Endothelial cell of umbilical vein (primary cell): Measurements from ENCODE around the gene NAA10. TPM values are rescaled to one million over a fixed set of nuclear protein-coding genes. Genes with fewer than 3 reads are reported as not detected.

Experiments used
- BruUV-seq: library from RNA; stranded (reverse); fragments of 400-500 nt; replicated peaks from 2 replicates; lab custom pipeline; 2021; lab: Mats Ljungman, UMichigan
- CTCF ChIA-PET: fragments of 300-600, 350-600 bp; sonication (Branson Sonifier 250); formaldehyde crosslinking; loops from one replicate; lab custom pipeline; 2021; ENCODE audit warnings: antibody characterized with exemption, inconsistent platforms; lab: Charles Lee
- POLR2A ChIA-PET: fragments of 300-600, 350-600 bp; sonication (Branson Sonifier 250); formaldehyde crosslinking; loops from one replicate; lab custom pipeline; 2021; ENCODE audit warnings: antibody characterized with exemption, inconsistent platforms; lab: Charles Lee
- DNase-seq: peaks from one replicate; pipeline ENCODE4 v3.0.0-alpha.2; 2011; ENCODE audit warnings: low read depth, low spot score
- FAIRE-seq: peaks from 2 replicates; lab custom pipeline; 2011; peaks lifted over from hg19 to GRCh38; lab: Jason Lieb, UNC
- H2AFZ ChIP-seq: 2 replicates; pipeline ENCODE4 v1.6.0; 2012; ENCODE audit warnings: low read depth, low read length, control low read depth, inconsistent platforms
- H3K27ac ChIP-seq: 2 replicates; pipeline ENCODE4 v1.5.1; 2011; ENCODE audit warnings: low read depth, mild to moderate bottlenecking, control low read depth, low read length, moderate library complexity; ENCODE audit not compliant: insufficient read depth
- H3K27me3 ChIP-seq, 2 experiments: 2 replicates each; pipeline versions ENCODE4 v1.6.0 to v1.6.1; 2011; ENCODE audit warnings: low read length in 2 of 2, mixed read lengths in 1 of 2; ENCODE audit not compliant: control insufficient read depth in 2 of 2, insufficient read depth in 2 of 2
- H3K36me3 ChIP-seq, 2 experiments: 2 replicates in 1 of 2; 3 replicates in 1 of 2; pipeline ENCODE4 v1.5.1; 2011; ENCODE audit warnings: low read length in 2 of 2, mild to moderate bottlenecking in 1 of 2, moderate library complexity in 1 of 2; ENCODE audit not compliant: control insufficient read depth in 2 of 2, insufficient read depth in 2 of 2; ENCODE audit errors: extremely low read depth in 1 of 2
- H3K4me1 ChIP-seq: 3 replicates; pipeline ENCODE4 v1.5.1; 2011; ENCODE audit warnings: mild to moderate bottlenecking, low read length; ENCODE audit not compliant: control insufficient read depth, insufficient read depth; ENCODE audit errors: extremely low read depth
- H3K4me2 ChIP-seq: 2 replicates; pipeline ENCODE4 v1.6.1; 2011; ENCODE audit warnings: low read length, control low read depth, mixed read lengths; ENCODE audit not compliant: insufficient read depth
- H3K4me3 ChIP-seq, 3 experiments: fragments of 200-600 bp in 1 of 3; sonication (generic), shearing (Covaris generic) in 1 of 3; replicated peaks in 1 of 3; 2 replicates each; pipeline ENCODE4 v1.5.1; 2011 to 2016; ENCODE audit warnings: control low read depth in 3 of 3, low read length in 3 of 3, mild to moderate bottlenecking in 2 of 3, inconsistent platforms in 1 of 3, low read depth in 1 of 3, moderate library complexity in 1 of 3; ENCODE audit not compliant: insufficient read depth in 1 of 3
- H3K79me2 ChIP-seq: 2 replicates; pipeline ENCODE4 v1.6.0; 2012; ENCODE audit warnings: low read length, inconsistent platforms; ENCODE audit not compliant: control insufficient read depth, insufficient read depth
- H3K9ac ChIP-seq: replicated peaks from 2 replicates; pipeline ENCODE3; 2011; ENCODE audit warnings: low read length, control low read depth; ENCODE audit not compliant: insufficient read depth; ENCODE audit errors: extremely low read depth
- H3K9me1 ChIP-seq: replicated peaks from 3 replicates; pipeline ENCODE4 v1.6.0; 2011; ENCODE audit warnings: mild to moderate bottlenecking, low read length; ENCODE audit not compliant: control insufficient read depth, insufficient read depth; ENCODE audit errors: extremely low read depth
- H3K9me3 ChIP-seq: replicated peaks from 2 replicates; pipeline ENCODE4 v1.5.1; 2012; ENCODE audit warnings: low read length, inconsistent platforms; ENCODE audit not compliant: control insufficient read depth, insufficient read depth
- H4K20me1 ChIP-seq: replicated peaks from 2 replicates; pipeline ENCODE3; 2011; ENCODE audit warnings: mild to moderate bottlenecking, low read length; ENCODE audit not compliant: control insufficient read depth, insufficient read depth; ENCODE audit errors: extremely low read depth
- EZH2 ChIP-seq: IDR thresholded peaks from 2 replicates; pipeline ENCODE4 v1.6.1; 2012; ENCODE audit warnings: borderline replicate concordance, low read depth, mild to moderate bottlenecking, moderate library complexity, low read length, inconsistent platforms; ENCODE audit not compliant: severe bottlenecking
- FOS ChIP-seq: IDR thresholded peaks from 2 replicates; pipeline ENCODE4 v1.6.1; 2011; ENCODE audit warnings: mild to moderate bottlenecking, low read length, moderate library complexity, borderline replicate concordance; ENCODE audit not compliant: insufficient read depth
- GATA2 ChIP-seq: IDR thresholded peaks from 2 replicates; pipeline ENCODE4 v1.7.0; 2011; ENCODE audit warnings: low read depth, mild to moderate bottlenecking, moderate library complexity, mixed read lengths, low read length; ENCODE audit not compliant: insufficient read length, insufficient read depth
- JUN ChIP-seq: IDR thresholded peaks from 2 replicates; pipeline ENCODE4 v1.6.1; 2011; ENCODE audit warnings: borderline replicate concordance, low read depth; ENCODE audit not compliant: insufficient read length, insufficient read depth
- MYC ChIP-seq: IDR thresholded peaks from one replicate; pipeline ENCODE4 v1.6.1; 2011; ENCODE audit warnings: mild to moderate bottlenecking, low read depth, low read length
- POLR2A ChIP-seq: IDR thresholded peaks from 2 replicates; pipeline ENCODE4 v1.6.1; 2012; ENCODE audit warnings: low read depth, mild to moderate bottlenecking, control low read depth, low read length
- POLR2AphosphoS5 ChIP-seq: IDR thresholded peaks from 2 replicates; pipeline ENCODE4 v1.6.1; 2012; ENCODE audit warnings: low read depth, mild to moderate bottlenecking, control low read depth, low read length, moderate library complexity; ENCODE audit not compliant: insufficient read depth
- dilution Hi-C: fragments of 300-500 bp; cut with MboI; formaldehyde crosslinking; loops from one replicate; pipeline ENCODE4 v1.15.0; 2019; ENCODE audit warnings: low sequenced_read_pairs; ENCODE audit not compliant: extremely low pct_ligation_motif_present
- intact Hi-C: fragments of 100-400 bp; cut with micrococcal nuclease; formaldehyde crosslinking; loops from one replicate; pipeline ENCODE4 v1.10.0; 2022
- polyA plus RNA-seq, 4 experiments: library from polyadenylated mRNA; depleted of rRNA in 3 of 4; stranded (reverse) in 3 of 4; unstranded in 1 of 4; fragments of >200 nt; gene quantifications; 2 replicates each; pipeline versions ENCODE4 v1.2.1 to v1.2.3, GENCODE V29; 2011 to 2012; ENCODE audit warnings: missing spikeins in 1 of 4
- total RNA-seq: library from RNA; stranded (reverse); gene quantifications from 2 replicates; pipeline ENCODE4 v1.2.3, GENCODE V29; 2021
- TF ChIP-seq, protein P1 (sequence below): IDR thresholded peaks from 2 replicates; pipeline ENCODE4 v1.6.1; 2011; ENCODE audit not compliant: insufficient read depth, insufficient read length
- TF ChIP-seq, protein P2 (sequence below), 2 donors: IDR thresholded peaks; 1 replicate in 1 of 2; 2 replicates in 1 of 2; pipeline ENCODE4 v1.5.1; 2011; ENCODE audit warnings: low read length in 2 of 2, mild to moderate bottlenecking in 2 of 2, moderate library complexity in 2 of 2, control low read depth in 1 of 2, inconsistent platforms in 1 of 2, low read depth in 1 of 2; ENCODE audit not compliant: insufficient read depth in 1 of 2; ENCODE audit errors: extremely low read depth in 1 of 2

The NAA10 gene
- total and polyA plus RNA-seq, 2 donors (not counting 3 experiments of a cell fraction or from before 2014, with no cell fraction given) = 141 to 144 TPM

DNA sequence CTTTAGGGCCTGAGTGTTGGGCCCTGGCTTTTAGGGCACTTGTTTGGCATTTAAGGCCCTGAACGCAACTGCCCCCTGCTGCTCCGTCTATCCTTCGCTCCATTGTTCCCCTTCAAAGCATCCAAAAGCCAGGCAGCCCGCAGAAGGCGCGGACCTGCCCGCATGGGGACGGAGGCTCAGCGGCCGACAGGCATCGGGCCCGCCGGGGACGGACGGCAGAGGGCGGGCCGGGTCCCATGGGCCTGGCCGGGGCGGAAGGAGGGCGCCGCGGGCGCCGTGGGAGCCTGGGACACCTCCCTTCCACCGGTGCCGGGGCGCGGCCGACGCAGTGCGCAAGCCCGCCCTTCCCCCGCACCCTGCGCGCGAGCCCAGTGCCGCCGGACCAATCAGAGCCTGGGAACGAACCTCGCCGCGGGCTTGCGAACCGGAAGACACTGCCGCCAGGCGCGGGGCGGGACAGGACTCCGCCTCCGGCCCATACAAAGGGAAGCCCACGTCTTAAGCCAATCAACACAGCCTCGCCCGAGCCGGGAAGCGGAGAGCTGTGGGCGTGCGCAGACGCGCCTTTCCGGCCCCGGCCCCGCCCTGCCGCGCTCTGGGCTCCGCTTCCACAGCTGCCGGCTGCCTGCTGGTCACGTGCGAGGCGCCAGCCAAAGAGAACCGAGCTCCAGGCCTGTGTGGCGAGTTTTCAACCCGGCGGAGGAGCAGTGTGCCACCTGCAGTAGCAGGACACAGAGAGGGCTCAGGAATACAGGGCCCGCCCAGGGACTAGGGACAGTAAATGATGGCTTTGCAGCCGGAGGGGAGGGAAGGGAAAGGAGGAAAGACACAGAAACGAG is 6.7 kb downstream of the NAA10 start:
- no peaks in the 10 kb centered on the region for H3K9me1 ChIP-seq
- peak overlapping the region in 2 of 3 experiments; percentile 44 to 49 for H3K4me3 ChIP-seq
- peak overlapping the region; percentile 100 for H3K27ac ChIP-seq
- peak overlapping the region; percentile 96 for H3K9ac ChIP-seq
- H3K27me3 ChIP-seq = no peaks in the 10 kb centered on the region
- H3K4me2 ChIP-seq = peak overlapping the region; percentile 77
- peaks cover 0 to 14% of the 10 kb centered on the region in 2 experiments for H3K36me3 ChIP-seq
- dilution Hi-C loops (no loop called here), intact Hi-C loops (loop anchor here (1.0 kb wide), 3 partner anchors 19 to 164 kb away; partner anchors contain the start of genes PLXNB3 and TMEM187)
- H3K4me1 ChIP-seq = peaks cover 44% of the 10 kb centered on the region
- CTCF ChIA-PET = interaction anchor here (1.6 to 9.0 kb wide), 2 partner anchors 12 to 20 kb away, joined by 3 to 253 read pairs; partner anchors contain the start of gene RENBP
- H2AFZ ChIP-seq = no peak overlapping the region
- BruUV-seq = no TSS peak
- peak; percentile 100 for FAIRE-seq
- peak; percentile 98 for DNase-seq
- H3K79me2 ChIP-seq = peaks cover 18% of the 10 kb centered on the region
- H3K9me3 ChIP-seq = no peaks in the 10 kb centered on the region
- TF ChIP-seq, protein P1, sequence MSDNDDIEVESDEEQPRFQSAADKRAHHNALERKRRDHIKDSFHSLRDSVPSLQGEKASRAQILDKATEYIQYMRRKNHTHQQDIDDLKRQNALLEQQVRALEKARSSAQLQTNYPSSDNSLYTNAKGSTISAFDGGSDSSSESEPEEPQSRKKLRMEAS = peak; percentile 83
- TF ChIP-seq POLR2A (no peak), MYC (no peak), POLR2AphosphoS5 (peak; percentile 84)
- POLR2A ChIA-PET = interaction anchor here (0.6 to 1.6 kb wide), 3 partner anchors 19 to 441 kb away, joined by 3 to 5 read pairs (median 4); no protein-coding TSS in a partner anchor
- H4K20me1 ChIP-seq = no peaks in the 10 kb centered on the region

DNA sequence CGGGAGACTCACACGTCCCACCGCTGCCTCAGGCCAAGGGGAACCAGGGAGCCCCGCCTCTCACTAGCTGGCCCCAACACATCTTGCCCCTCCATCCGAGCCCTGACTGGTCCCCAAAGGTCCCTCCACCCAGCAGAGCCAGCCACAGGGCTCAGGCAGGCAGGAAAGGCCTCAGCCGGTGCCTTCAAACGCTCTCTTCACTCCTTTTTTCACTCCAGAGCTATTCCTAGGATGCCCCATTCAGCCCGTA is 7.2 kb downstream of the NAA10 start:
- intact Hi-C loops (loop anchor here (1.0 kb wide), 1 partner anchor 163 kb away; the partner anchor contains the start of gene PLXNB3), dilution Hi-C loops (no loop called here)
- H2AFZ ChIP-seq = no peak overlapping the region

More for the DNA sequence above, 7.2 kb downstream of the NAA10 start:
- Histone ChIP-seq H3K4me3 (peak overlapping the region in 2 of 3 experiments; percentile 44 to 49), H3K36me3 (peaks cover 0 to 14% of the 10 kb centered on the region in 2 experiments), H3K9me1 (no peaks in the 10 kb centered on the region), H3K27ac (peak overlapping the region; percentile 100), H3K4me1 (peaks cover 45% of the 10 kb centered on the region), H4K20me1 (no peaks in the 10 kb centered on the region), H3K79me2 (peaks cover 13% of the 10 kb centered on the region), H3K9me3 (no peaks in the 10 kb centered on the region), H3K9ac (peak overlapping the region; percentile 96), H3K27me3 (no peaks in the 10 kb centered on the region), H3K4me2 (peak overlapping the region; percentile 77)
- TF ChIP-seq JUN (no peak), FOS (no peak), MYC (no peak), POLR2A (no peak), GATA2 (no peak), EZH2 (no peak), POLR2AphosphoS5 (no peak)
- TF ChIP-seq, protein P2, sequence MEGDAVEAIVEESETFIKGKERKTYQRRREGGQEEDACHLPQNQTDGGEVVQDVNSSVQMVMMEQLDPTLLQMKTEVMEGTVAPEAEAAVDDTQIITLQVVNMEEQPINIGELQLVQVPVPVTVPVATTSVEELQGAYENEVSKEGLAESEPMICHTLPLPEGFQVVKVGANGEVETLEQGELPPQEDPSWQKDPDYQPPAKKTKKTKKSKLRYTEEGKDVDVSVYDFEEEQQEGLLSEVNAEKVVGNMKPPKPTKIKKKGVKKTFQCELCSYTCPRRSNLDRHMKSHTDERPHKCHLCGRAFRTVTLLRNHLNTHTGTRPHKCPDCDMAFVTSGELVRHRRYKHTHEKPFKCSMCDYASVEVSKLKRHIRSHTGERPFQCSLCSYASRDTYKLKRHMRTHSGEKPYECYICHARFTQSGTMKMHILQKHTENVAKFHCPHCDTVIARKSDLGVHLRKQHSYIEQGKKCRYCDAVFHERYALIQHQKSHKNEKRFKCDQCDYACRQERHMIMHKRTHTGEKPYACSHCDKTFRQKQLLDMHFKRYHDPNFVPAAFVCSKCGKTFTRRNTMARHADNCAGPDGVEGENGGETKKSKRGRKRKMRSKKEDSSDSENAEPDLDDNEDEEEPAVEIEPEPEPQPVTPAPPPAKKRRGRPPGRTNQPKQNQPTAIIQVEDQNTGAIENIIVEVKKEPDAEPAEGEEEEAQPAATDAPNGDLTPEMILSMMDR (IDR thresholded peaks at IDR 0.05; ENCODE audit: extremely low read depth in 1 of 2, insufficient read depth in 1 of 2, low read depth in 1 of 2, low read length in 2 of 2) = no peak
- TF ChIP-seq, protein P1 = no peak
- FAIRE-seq (no peak), DNase-seq (no peak)
- TSS peak; percentile 38 for BruUV-seq
- ChIA-PET CTCF (interaction anchor here (1.6 to 9.0 kb wide), 2 partner anchors 12 to 21 kb away, joined by 3 to 253 read pairs; partner anchors contain the start of gene RENBP), POLR2A (interaction anchor here (1.6 kb wide), 1 partner anchor 20 kb away, joined by 4 read pairs; no protein-coding TSS in a partner anchor)
